Activated CD8-positive, alpha-beta T cell treated with anti-CD3 and anti-CD28 coated beads for 36 hours (primary cell): ENCODE measurements around the gene GUCY1A2. TPM values are rescaled to one million over a fixed set of nuclear protein-coding genes. Genes with fewer than 3 reads are reported as not detected.

ENCODE experiments used
- ATAC-seq: fragments of 200-7000 bp; cut with Tn5 transposase; one replicate; pipeline ENCODE4 v1.10.0; 2021; ENCODE audit warnings: mild to moderate bottlenecking, moderate library complexity
- CTCF ChIA-PET: fragments of 350-600 bp; sonication (Branson Sonifier 250); formaldehyde crosslinking; loops from one replicate; lab custom pipeline; 2021; ENCODE audit warnings: antibody characterized with exemption; lab: Charles Lee
- POLR2A ChIA-PET: fragments of 350-600 bp; sonication (Branson Sonifier 250); formaldehyde crosslinking; loops from one replicate; lab custom pipeline; 2021; ENCODE audit warnings: antibody characterized with exemption; lab: Charles Lee
- DNase-seq: peaks from one replicate; pipeline ENCODE4 v3.0.0-alpha.2; 2020
- H3K27ac Mint-ChIP-seq: one replicate; pipeline ENCODE4 v1.8.0; 2021; ENCODE audit warnings: mild to moderate bottlenecking, mixed read lengths
- H3K27me3 Mint-ChIP-seq: one replicate; pipeline ENCODE4 v1.8.0; 2021; ENCODE audit warnings: mixed read lengths
- H3K36me3 Mint-ChIP-seq: one replicate; pipeline ENCODE4 v1.8.0; 2021; ENCODE audit warnings: low read depth, mixed read lengths
- H3K4me1 Mint-ChIP-seq: one replicate; pipeline ENCODE4 v1.8.0; 2021; ENCODE audit warnings: low read depth, mixed read lengths
- H3K4me3 Mint-ChIP-seq: one replicate; pipeline ENCODE4 v1.8.0; 2021; ENCODE audit warnings: mild to moderate bottlenecking, moderate library complexity, mixed read lengths
- H3K9me3 Mint-ChIP-seq: one replicate; pipeline ENCODE4 v1.8.0; 2021; ENCODE audit warnings: mixed read lengths
- intact Hi-C: fragments of 100-400 bp; cut with micrococcal nuclease; formaldehyde crosslinking; loops from one replicate; pipeline ENCODE4 v1.10.0; 2022
- total RNA-seq, 2 experiments: library from RNA; stranded (reverse); gene quantifications; one replicate each; pipeline ENCODE4 v1.2.3, GENCODE V29; 2021
- TF ChIP-seq, protein P1 (sequence below): fragments of 200-600 bp; IDR thresholded peaks from one replicate; pipeline ENCODE4 v1.8.0; 2022; ENCODE audit warnings: antibody characterized with exemption, mild to moderate bottlenecking

GUCY1A2 gene
- total RNA-seq, 2 experiments from 2014 or later = not detected

DNA sequence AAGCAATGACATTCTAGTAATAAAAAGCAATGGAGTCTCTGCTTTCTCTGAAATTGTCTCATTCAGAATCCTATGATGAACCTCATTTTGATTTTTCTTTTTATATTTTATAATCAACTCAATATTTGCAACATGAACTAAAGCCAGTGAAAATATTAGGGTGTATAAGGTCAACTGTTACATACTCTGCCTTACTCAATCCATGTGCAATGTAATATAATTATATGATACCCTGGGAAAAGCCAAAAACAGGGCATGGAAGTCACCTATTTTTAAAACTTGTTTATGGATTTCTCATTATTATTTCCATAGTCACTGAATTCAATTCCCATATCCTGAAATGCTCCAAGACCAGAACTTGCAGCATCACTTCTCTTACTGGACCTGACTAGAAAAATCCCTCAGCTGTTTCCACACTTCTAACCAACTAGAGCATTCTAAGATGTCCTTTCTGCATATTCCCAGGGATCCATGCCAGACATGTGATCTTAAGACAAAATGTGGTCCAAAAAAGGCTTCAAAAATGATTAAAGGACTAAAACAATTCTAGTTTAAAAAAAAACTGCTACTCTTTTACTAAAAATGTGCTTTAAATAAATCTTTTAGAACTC lies 97.3 kb downstream of the GUCY1A2 start:
- Mint-ChIP-seq H3K27me3 (no peaks in the 10 kb centered on the region), H3K4me1 (no peaks in the 10 kb centered on the region), H3K9me3 (peaks cover 2% of the 10 kb centered on the region), H3K36me3 (no peaks in the 10 kb centered on the region), H3K27ac (no peak overlapping the region), H3K4me3 (no peak overlapping the region)
- ATAC-seq (no peak), DNase-seq (no peak)
- CTCF ChIA-PET = no interaction called here
- TF ChIP-seq, protein P1, sequence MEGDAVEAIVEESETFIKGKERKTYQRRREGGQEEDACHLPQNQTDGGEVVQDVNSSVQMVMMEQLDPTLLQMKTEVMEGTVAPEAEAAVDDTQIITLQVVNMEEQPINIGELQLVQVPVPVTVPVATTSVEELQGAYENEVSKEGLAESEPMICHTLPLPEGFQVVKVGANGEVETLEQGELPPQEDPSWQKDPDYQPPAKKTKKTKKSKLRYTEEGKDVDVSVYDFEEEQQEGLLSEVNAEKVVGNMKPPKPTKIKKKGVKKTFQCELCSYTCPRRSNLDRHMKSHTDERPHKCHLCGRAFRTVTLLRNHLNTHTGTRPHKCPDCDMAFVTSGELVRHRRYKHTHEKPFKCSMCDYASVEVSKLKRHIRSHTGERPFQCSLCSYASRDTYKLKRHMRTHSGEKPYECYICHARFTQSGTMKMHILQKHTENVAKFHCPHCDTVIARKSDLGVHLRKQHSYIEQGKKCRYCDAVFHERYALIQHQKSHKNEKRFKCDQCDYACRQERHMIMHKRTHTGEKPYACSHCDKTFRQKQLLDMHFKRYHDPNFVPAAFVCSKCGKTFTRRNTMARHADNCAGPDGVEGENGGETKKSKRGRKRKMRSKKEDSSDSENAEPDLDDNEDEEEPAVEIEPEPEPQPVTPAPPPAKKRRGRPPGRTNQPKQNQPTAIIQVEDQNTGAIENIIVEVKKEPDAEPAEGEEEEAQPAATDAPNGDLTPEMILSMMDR = no peak
- POLR2A ChIA-PET = no interaction called here
- intact Hi-C loops = no loop called here

DNA sequence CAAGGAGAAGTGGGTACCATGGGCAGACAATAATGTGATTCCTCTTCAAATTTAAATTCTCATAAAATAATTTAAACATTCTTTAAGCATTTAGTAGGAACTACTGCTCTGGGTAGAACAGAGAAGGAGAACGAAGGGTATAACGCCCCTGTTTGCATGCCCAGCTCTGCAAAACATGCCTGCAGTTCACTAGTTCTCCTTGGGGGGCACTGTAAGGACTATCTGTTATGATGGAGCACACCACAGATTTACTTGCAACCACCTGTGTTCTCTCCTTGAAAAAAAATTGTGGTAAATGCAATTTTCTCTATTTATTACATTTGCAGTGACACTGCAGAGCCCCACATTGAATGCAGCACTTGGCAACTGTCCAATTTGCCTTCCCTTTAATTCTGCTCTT lies 100.3 kb downstream of the GUCY1A2 start:
- no peak for ATAC-seq
- Mint-ChIP-seq H3K4me1 (no peaks in the 10 kb centered on the region), H3K36me3 (no peaks in the 10 kb centered on the region), H3K4me3 (no peak overlapping the region), H3K27me3 (no peaks in the 10 kb centered on the region), H3K27ac (no peak overlapping the region), H3K9me3 (peaks cover 6% of the 10 kb centered on the region)
- peak; percentile 1 for DNase-seq
- TF ChIP-seq, protein P1 = no peak
- intact Hi-C loops = no loop called here
- CTCF ChIA-PET = no interaction called here
- POLR2A ChIA-PET = no interaction called here

DNA sequence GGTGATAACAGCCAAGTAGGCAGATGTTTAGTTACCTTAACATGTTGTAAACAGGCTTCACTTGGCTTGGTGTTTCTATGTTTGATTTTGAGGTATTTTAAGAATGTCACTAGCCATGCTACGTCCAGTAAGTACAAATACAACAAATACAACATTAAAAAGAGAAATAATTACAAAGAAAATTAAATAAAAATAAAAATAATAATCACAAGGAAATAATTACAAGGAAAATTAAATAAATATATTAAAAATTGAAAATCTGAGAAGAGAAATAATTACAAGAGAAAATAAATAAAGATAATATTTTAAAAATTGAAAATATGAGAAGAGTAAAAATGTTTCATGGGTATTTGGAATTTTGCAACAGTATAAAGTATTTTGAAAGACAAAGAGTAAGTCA lies 103.9 kb downstream of the GUCY1A2 start:
- ChIA-PET POLR2A (no interaction called here), CTCF (no interaction called here)
- intact Hi-C loops = no loop called here
- ATAC-seq (no peak), DNase-seq (no peak)
- Mint-ChIP-seq H3K4me1 (no peaks in the 10 kb centered on the region), H3K27me3 (no peaks in the 10 kb centered on the region), H3K36me3 (no peaks in the 10 kb centered on the region), H3K9me3 (peaks cover 5% of the 10 kb centered on the region), H3K4me3 (no peak overlapping the region), H3K27ac (no peak overlapping the region)
- TF ChIP-seq, protein P1 = no peak

DNA sequence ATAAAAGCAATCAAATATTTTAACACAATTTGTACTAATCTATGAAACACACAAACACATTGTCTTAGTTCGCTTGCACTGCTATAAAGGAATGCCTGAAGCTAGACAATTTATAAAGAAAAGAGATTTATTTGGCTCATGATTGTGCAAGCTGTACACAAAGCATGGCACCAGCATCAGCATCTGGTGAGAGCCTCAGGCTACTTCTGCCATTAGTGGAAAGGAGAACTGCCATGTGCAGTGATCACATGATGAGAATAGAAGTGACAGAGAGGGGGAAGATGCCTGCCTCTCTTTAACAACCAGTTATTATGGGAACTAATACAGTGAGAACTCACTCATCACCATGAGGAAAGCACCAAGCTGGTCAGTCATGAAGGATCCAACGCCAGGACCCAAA lies 105.1 kb downstream of the GUCY1A2 start:
- H3K4me3 Mint-ChIP-seq = no peak overlapping the region
- no peak overlapping the region for H3K27ac Mint-ChIP-seq
- H3K27me3 Mint-ChIP-seq = no peaks in the 10 kb centered on the region
- no peaks in the 10 kb centered on the region for H3K36me3 Mint-ChIP-seq
- ChIA-PET CTCF (no interaction called here), POLR2A (no interaction called here)
- ATAC-seq (no peak), DNase-seq (no peak)
- peaks cover 4% of the 10 kb centered on the region for H3K9me3 Mint-ChIP-seq
- H3K4me1 Mint-ChIP-seq = no peaks in the 10 kb centered on the region
- TF ChIP-seq, protein P1 = no peak
- intact Hi-C loops = no loop called here

DNA sequence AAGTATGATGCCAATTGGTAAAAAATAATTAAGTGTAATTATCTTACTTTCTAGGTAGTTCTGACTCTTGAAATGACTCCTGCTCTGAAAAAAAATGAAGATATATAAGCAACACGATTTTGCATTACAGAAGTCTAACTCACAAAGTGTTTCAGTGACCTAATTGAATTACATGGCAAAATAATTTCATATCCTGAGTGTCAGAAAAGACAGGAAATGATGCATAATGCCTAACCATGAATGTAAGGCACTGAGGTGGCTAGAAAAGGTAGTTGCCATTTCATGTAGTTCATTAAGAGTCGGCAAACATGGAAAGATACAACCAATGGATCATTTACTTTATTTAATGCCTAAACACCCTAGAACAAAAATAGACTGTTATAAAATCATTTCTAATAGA lies 113.5 kb downstream of the GUCY1A2 start:
- no peak overlapping the region for H3K4me3 Mint-ChIP-seq
- H3K36me3 Mint-ChIP-seq = no peaks in the 10 kb centered on the region
- no peak for DNase-seq
- H3K27ac Mint-ChIP-seq = no peak overlapping the region
- H3K27me3 Mint-ChIP-seq = no peaks in the 10 kb centered on the region
- TF ChIP-seq, protein P1 = no peak
- ATAC-seq = no peak
- CTCF ChIA-PET = no interaction called here
- POLR2A ChIA-PET = no interaction called here
- H3K9me3 Mint-ChIP-seq = peaks cover 4% of the 10 kb centered on the region
- H3K4me1 Mint-ChIP-seq = no peaks in the 10 kb centered on the region
- intact Hi-C loops = no loop called here
